B cell (primary cell): ENCODE measurements around the gene GGT7. TPM values are rescaled to one million over a fixed set of nuclear protein-coding genes. Genes with fewer than 3 reads are reported as not detected.
"Not testable (repeated sequence)": the region's sequence is repeated elsewhere in the genome, so short reads cannot be mapped to it uniquely, and the experiment has no call there.

ENCODE experiments used
- ATAC-seq: fragments of 200-7000 bp; cut with Tn5 transposase; one replicate; pipeline ENCODE4 v1.10.0; 2021; ENCODE audit warnings: low read depth, mild to moderate bottlenecking, moderate number of reproducible peaks, moderate library complexity
- CTCF ChIA-PET: fragments of 350-600 bp; sonication (Branson Sonifier 250); formaldehyde crosslinking; loops from one replicate; lab custom pipeline; 2021; ENCODE audit warnings: antibody characterized with exemption, inconsistent platforms; lab: Charles Lee
- POLR2A ChIA-PET: fragments of 350-600 bp; sonication (Branson Sonifier 250); formaldehyde crosslinking; loops from one replicate; lab custom pipeline; 2021; ENCODE audit warnings: antibody characterized with exemption; lab: Charles Lee
- DNase-seq: peaks from one replicate; pipeline ENCODE4 v3.0.0; 2013
- H2AFZ ChIP-seq: 2 replicates; pipeline ENCODE4 v1.6.1; 2012; ENCODE audit warnings: mild to moderate bottlenecking, low read depth, low read length; ENCODE audit not compliant: insufficient read depth, poor library complexity, severe bottlenecking
- H3K27ac ChIP-seq, 2 donors: 1 replicate in 1 of 2; 2 replicates in 1 of 2; pipeline ENCODE4 v1.5.1; 2012 to 2013; ENCODE audit warnings: low read length in 2 of 2, mild to moderate bottlenecking in 2 of 2, moderate library complexity in 1 of 2
- H3K27me3 ChIP-seq, 4 experiments: fragments of 200-600 bp in 1 of 4; sonication (generic) in 1 of 4; replicated peaks in 1 of 4; 1 replicate in 2 of 4; 2 replicates in 2 of 4; pipeline versions ENCODE4 v1.6.1 to v1.7.0; 2013 to 2016; ENCODE audit warnings: low read length in 3 of 4, mild to moderate bottlenecking in 2 of 4, mixed read lengths in 1 of 4, moderate library complexity in 1 of 4; ENCODE audit not compliant: insufficient read depth in 4 of 4, control insufficient read depth in 3 of 4; ENCODE audit errors: control extremely low read depth in 1 of 4
- H3K36me3 ChIP-seq, 2 experiments: replicated peaks in 1 of 2; 1 replicate in 1 of 2; 2 replicates in 1 of 2; pipeline versions ENCODE4 v1.6.1 to v1.7.1; 2013; ENCODE audit warnings: low read length in 1 of 2; ENCODE audit not compliant: insufficient read depth in 2 of 2, control insufficient read depth in 1 of 2; ENCODE audit errors: control extremely low read depth in 1 of 2, extremely low read depth in 1 of 2
- H3K4me1 ChIP-seq, 2 donors: fragments of 200-600 bp in 1 of 2; sonication (generic) in 1 of 2; 1 replicate in 1 of 2; 2 replicates in 1 of 2; pipeline versions ENCODE4 v1.5.1 to v1.6.1; 2013 to 2017; ENCODE audit warnings: low read length in 2 of 2; ENCODE audit not compliant: control insufficient read depth in 2 of 2, insufficient read depth in 2 of 2
- H3K4me2 ChIP-seq: replicated peaks from 2 replicates; pipeline ENCODE3; 2012; ENCODE audit warnings: mild to moderate bottlenecking, low read depth, low read length; ENCODE audit not compliant: poor library complexity, severe bottlenecking
- H3K4me3 ChIP-seq, 5 experiments: fragments of 200-600 bp in 1 of 5; sonication (generic) in 1 of 5; 1 replicate in 3 of 5; 2 replicates in 2 of 5; pipeline versions ENCODE4 v1.5.1 to v1.7.0; 2011 to 2016; ENCODE audit warnings: low read length in 4 of 5, mild to moderate bottlenecking in 4 of 5, low read depth in 2 of 5, control low read depth in 1 of 5, moderate library complexity in 1 of 5; ENCODE audit not compliant: insufficient read depth in 1 of 5; ENCODE audit errors: control extremely low read depth in 1 of 5, extremely low read depth in 1 of 5
- H3K79me2 ChIP-seq: fragments of 200-600 bp; sonication (generic); one replicate; pipeline ENCODE4 v1.6.0; 2016; ENCODE audit warnings: low read length; ENCODE audit not compliant: control insufficient read depth, insufficient read depth
- H3K9ac ChIP-seq: fragments of 200-600 bp; sonication (generic); 2 replicates; pipeline ENCODE4 v1.6.1; 2017; ENCODE audit warnings: mild to moderate bottlenecking, low read length, moderate library complexity
- H3K9me3 ChIP-seq, 3 donors: one replicate each; pipeline versions ENCODE4 v1.6.1 to v1.7.1; 2013; ENCODE audit warnings: low read length in 2 of 3; ENCODE audit not compliant: control insufficient read depth in 2 of 3, insufficient read depth in 1 of 3; ENCODE audit errors: control extremely low read depth in 1 of 3
- H4K20me1 ChIP-seq: 2 replicates; pipeline ENCODE4 v1.6.0; 2012; ENCODE audit warnings: mild to moderate bottlenecking, low read length; ENCODE audit not compliant: insufficient read depth, control insufficient read depth, poor library complexity, severe bottlenecking
- H3K27ac Mint-ChIP-seq: one replicate; pipeline ENCODE4 v1.8.0; 2021; ENCODE audit warnings: mixed read lengths
- H3K27me3 Mint-ChIP-seq: one replicate; pipeline ENCODE4 v1.8.0; 2021; ENCODE audit warnings: mixed read lengths
- H3K4me1 Mint-ChIP-seq: one replicate; pipeline ENCODE4 v1.8.0; 2021; ENCODE audit warnings: mixed read lengths
- H3K4me3 Mint-ChIP-seq: one replicate; pipeline ENCODE4 v1.8.0; 2021; ENCODE audit warnings: mixed read lengths
- H3K9me3 Mint-ChIP-seq: one replicate; pipeline ENCODE4 v1.8.0; 2022; ENCODE audit warnings: mixed read lengths; ENCODE audit not compliant: insufficient read depth
- EZH2 ChIP-seq: IDR thresholded peaks from 2 replicates; pipeline ENCODE4 v1.6.1; 2012; ENCODE audit warnings: borderline replicate concordance, low read depth, mild to moderate bottlenecking, moderate library complexity, low read length; ENCODE audit not compliant: insufficient read depth, poor library complexity, severe bottlenecking
- WGBS: methylation state at CpG from one replicate; pipeline ENCODE4 v1.1.5; 2013; ENCODE audit warnings: missing lambda C conversion rate; ENCODE audit not compliant: insufficient coverage; 5-methylcytosine and 5-hydroxymethylcytosine counted together
- intact Hi-C: fragments of 100-400 bp; cut with micrococcal nuclease; formaldehyde crosslinking; loops from one replicate; pipeline ENCODE4 v1.10.0; 2022
- polyA plus RNA-seq: library from polyadenylated mRNA; depleted of rRNA; stranded (reverse); fragments of >200 nt; gene quantifications from 2 replicates; pipeline ENCODE4 v1.2.3, GENCODE V29; 2012
- total RNA-seq, 2 donors: library from RNA; stranded (reverse); fragments of 120-200 nt in 1 of 2; gene quantifications; 1 replicate in 1 of 2; 2 replicates in 1 of 2; pipeline versions ENCODE4 v1.2.3 to v1.2.4, GENCODE V29; 2013 to 2022
- TF ChIP-seq, protein P1 (sequence below): fragments of 200-600 bp; IDR thresholded peaks from one replicate; pipeline ENCODE4 v1.8.0; 2022; ENCODE audit warnings: antibody characterized with exemption, mild to moderate bottlenecking

GGT7 gene
- total and polyA plus RNA-seq, 2 donors (not counting 1 experiment from before 2014, with no cell fraction given), result 28.6 to 31.9 TPM

DNA sequence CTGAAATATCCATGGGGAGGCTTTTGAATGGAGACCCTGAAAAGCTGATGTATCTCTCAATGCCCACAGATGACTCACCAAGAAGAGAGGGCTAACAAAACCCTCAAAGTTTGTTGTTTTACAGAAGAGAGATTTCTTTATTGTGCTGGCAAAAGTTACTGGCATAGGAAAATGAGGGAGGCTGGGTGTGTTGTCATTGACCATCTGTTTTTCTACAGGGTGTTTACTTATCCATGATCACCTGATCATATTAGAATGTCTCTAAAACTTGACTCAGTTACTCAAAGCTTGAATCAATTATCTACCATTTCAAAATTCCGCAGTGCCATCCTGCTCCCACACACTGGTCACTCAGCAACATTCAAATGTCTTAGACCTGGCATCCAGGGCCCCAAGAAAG is 57.0 kb downstream of the GGT7 start:
- Histone ChIP-seq H3K9me3 (no peaks in the 10 kb centered on the region), H3K36me3 (no peaks in the 10 kb centered on the region), H3K4me1 (no peaks in the 10 kb centered on the region), H3K79me2 (peaks cover 96% of the 10 kb centered on the region), H3K27me3 (no peaks in the 10 kb centered on the region), H3K4me2 (no peak overlapping the region), H3K27ac (no peak overlapping the region), H2AFZ (no peak overlapping the region), H3K4me3 (no peak overlapping the region), H4K20me1 (peaks cover 87% of the 10 kb centered on the region), H3K9ac (no peak overlapping the region)
- H3K9me3 Mint-ChIP-seq, result no peaks in the 10 kb centered on the region
- ATAC-seq (no peak), DNase-seq (no peak)
- H3K27ac Mint-ChIP-seq, result no peak overlapping the region
- ChIA-PET POLR2A (no interaction called here), CTCF (no interaction called here)
- H3K4me1 Mint-ChIP-seq, result peaks cover 26% of the 10 kb centered on the region
- intact Hi-C loops, result no loop called here
- H3K4me3 Mint-ChIP-seq, result no peak overlapping the region
- no peaks in the 10 kb centered on the region for H3K27me3 Mint-ChIP-seq
- no peak for TF ChIP-seq EZH2
- TF ChIP-seq, protein P1, sequence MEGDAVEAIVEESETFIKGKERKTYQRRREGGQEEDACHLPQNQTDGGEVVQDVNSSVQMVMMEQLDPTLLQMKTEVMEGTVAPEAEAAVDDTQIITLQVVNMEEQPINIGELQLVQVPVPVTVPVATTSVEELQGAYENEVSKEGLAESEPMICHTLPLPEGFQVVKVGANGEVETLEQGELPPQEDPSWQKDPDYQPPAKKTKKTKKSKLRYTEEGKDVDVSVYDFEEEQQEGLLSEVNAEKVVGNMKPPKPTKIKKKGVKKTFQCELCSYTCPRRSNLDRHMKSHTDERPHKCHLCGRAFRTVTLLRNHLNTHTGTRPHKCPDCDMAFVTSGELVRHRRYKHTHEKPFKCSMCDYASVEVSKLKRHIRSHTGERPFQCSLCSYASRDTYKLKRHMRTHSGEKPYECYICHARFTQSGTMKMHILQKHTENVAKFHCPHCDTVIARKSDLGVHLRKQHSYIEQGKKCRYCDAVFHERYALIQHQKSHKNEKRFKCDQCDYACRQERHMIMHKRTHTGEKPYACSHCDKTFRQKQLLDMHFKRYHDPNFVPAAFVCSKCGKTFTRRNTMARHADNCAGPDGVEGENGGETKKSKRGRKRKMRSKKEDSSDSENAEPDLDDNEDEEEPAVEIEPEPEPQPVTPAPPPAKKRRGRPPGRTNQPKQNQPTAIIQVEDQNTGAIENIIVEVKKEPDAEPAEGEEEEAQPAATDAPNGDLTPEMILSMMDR, result no peak
- WGBS, result 100% methylated on average over 1 of the region's 1 CpG

DNA sequence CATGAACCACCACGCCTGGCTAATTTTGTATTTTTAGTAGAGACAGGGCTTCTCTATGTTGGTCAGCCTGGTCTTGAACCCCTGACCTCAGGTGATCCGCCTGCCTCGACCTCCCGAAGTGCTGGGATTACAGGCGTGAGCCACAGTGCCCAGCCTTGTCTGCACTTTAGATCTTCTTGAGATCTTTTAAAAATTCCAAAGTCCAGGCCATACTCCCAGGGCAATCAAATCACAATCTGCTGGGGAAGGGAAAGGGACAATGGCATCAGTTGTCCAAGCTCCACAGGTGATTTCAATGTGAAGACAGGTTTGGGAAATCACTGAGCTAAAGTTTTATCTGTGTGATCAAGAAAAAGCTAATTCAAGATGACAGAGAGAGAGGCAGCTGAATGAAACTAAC is 64.1 kb downstream of the GGT7 start:
- CTCF ChIA-PET, result no interaction called here
- peaks cover 20% of the 10 kb centered on the region for H3K4me1 Mint-ChIP-seq
- intact Hi-C loops, result no loop called here
- no peak for TF ChIP-seq EZH2
- TF ChIP-seq, protein P1, result no peak
- Histone ChIP-seq H3K9ac (no peak overlapping the region), H3K9me3 (no peaks in the 10 kb centered on the region), H3K4me3 (no peak overlapping the region), H3K27ac (no peak overlapping the region), H3K4me2 (no peak overlapping the region), H2AFZ (no peak overlapping the region), H3K36me3 (no peaks in the 10 kb centered on the region), H4K20me1 (peaks cover 41% of the 10 kb centered on the region), H3K27me3 (no peaks in the 10 kb centered on the region), H3K4me1 (no peaks in the 10 kb centered on the region), H3K79me2 (peaks cover 92% of the 10 kb centered on the region)
- WGBS, result 100% methylated on average over 4 of the region's 5 CpGs
- H3K4me3 Mint-ChIP-seq, result no peak overlapping the region
- no peak for ATAC-seq
- no peaks in the 10 kb centered on the region for H3K27me3 Mint-ChIP-seq
- H3K27ac Mint-ChIP-seq, result no peak overlapping the region
- no peaks in the 10 kb centered on the region for H3K9me3 Mint-ChIP-seq
- DNase-seq, result no peak
- POLR2A ChIA-PET, result no interaction called here

DNA sequence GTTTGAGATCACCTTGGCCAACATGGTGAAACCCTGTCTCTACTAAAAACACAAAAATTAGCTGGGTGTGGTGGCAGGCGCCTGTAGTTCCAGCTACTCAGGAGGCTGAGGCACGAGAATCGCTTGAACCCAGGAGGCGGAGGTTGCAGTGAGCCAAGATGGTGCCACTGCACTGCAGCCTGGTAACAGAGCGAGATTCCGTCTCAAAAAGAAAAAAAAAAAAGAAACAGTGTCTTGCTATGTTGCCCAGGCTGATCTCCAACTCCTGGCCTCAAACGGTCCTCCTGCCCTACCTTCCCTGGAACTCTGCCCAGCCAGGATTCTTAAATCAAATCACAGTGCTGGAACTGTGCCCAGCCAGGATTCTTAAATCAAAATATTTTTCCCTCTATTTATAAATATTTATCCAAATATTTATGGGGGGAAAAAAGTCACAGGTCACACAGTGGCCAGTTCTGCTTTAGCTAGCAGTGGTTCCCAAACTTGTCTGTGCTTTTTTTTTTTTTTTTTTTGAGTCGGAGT is 64.7 kb downstream of the GGT7 start:
- H2AFZ ChIP-seq, H3K4me1 ChIP-seq, CTCF ChIA-PET, H3K27ac ChIP-seq, H3K9ac ChIP-seq, H3K36me3 ChIP-seq, intact Hi-C loops, H3K9me3 ChIP-seq, H3K4me3 ChIP-seq, H3K4me2 ChIP-seq, H3K4me3 Mint-ChIP-seq, H3K9me3 Mint-ChIP-seq, H3K27me3 ChIP-seq, ATAC-seq, DNase-seq, POLR2A ChIA-PET, H3K27ac Mint-ChIP-seq, H3K27me3 Mint-ChIP-seq: not testable (repeated sequence)
- 97% methylated on average over 7 of the region's 8 CpGs for WGBS
- Histone ChIP-seq H4K20me1 (peaks cover 37% of the 10 kb centered on the region), H3K79me2 (peaks cover 93% of the 10 kb centered on the region)
- peaks cover 20% of the 10 kb centered on the region for H3K4me1 Mint-ChIP-seq
